Fibroblast of peridontal ligament (primary cell): ENCODE measurements around the gene DNAJC27.
A peak's percentile ranks its signal among the peaks of the same experiment; 100 is the strongest.

Experiments used
- DNase-seq: peaks from one replicate; pipeline ENCODE4 v3.0.0-alpha.2; 2010; ENCODE audit errors: extremely low read depth

Gene DNAJC27

DNA sequence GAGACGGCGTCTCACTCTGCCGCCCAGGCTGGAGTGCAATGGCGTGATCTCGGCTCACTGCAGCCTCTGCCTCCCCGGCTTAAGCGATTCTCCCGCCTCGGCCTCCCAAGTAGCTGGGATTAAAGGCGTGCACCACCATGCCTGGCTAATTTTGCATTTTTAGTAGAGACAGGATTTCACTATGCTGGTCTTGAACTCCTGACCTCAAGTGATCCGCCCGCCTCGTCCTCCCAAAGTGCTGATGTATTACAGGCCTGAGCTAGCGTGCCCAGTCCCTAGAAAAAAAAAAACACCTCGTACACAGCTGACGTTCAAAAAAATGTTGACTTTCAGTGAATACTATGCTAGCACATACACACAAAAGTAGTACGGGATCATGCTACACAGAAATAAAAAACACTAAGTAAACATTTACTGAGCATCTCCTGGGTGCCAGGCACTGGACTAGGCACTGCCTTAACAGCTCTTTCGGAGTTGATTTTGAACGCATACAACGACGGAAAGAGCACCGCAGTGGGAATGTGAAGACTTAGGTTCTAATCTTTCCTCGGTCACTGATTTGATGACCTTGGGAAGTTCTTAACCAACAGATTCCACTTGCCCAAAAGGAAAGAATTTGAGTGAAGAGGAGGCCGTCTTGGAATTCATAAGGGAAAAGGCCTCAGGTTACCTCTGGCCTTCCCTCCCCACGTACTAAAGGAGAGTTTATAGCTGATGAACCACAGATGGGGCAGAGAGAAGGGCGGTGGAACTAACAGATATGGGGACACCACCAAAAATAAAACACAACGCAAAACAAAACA, 1.1 kb downstream of the DNAJC27 start:
- DNase-seq, result peak; percentile 68

GRCh38 chr2:24969784-24970183, 2.0 kb downstream of the DNAJC27 start:
- peak; percentile 32 for DNase-seq

DNA sequence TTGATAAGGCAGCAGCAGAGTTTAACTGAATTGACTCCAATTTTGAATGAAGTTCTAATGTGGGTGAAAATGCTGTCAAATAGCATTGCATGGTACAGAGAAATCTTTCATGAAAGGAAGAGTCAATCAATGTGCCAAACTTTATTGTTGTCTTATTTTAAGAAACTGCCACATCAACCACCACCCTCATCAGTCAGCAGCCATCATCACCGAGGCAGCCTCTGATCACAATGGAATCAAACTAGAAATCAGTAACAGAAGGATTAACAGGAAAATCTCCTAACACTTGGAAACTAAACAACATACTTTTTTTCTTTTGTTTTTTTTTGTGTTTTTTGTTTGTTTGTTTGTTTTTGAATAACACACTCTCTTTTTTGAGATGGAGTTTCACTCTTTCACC, 9.9 kb downstream of the DNAJC27 start:
- no peak for DNase-seq

DNA sequence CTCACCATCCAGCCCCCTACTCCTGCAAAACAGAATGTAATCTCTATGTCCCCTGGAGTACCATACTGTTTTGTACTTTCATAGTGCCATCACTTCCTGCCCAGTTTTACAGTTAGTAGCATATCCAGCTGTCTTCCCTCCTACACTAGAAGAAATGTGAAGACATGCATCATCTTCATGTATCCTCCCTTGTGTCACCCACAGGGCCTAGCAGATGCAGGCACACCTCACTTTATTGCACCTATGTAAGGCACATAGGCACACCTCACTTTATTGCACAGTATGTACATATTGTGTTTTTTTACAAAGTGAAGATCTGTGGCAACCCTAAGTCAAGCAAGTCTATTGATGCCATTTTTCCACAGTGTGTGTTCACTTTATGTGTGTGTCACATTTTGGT, 12.0 kb downstream of the DNAJC27 start:
- DNase-seq, result no peak

DNA sequence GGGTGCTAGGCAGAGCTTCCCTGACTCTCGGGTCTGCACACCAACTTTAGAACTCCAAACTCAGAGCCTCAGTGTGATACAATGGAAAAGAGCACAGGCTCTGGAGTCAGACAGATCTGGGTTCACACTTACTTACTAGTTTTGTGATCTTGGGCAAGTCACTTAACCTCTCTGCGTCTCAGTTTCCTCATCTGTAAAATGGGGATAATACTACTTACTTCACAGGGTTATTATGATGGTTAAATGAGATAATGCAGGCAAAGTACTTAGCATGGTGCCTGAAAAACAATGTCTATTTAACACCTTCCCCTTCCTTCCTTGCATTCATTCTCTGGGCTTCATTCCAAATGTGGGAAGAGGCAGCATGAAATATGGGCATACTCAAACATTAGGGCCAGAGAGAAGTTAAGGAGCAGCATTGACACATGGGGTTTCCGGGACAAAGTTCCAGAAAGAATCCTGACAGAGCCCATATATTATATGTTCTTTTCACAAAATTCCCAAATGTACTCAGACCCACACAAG, 13.3 kb downstream of the DNAJC27 start:
- DNase-seq, result no peak

DNA sequence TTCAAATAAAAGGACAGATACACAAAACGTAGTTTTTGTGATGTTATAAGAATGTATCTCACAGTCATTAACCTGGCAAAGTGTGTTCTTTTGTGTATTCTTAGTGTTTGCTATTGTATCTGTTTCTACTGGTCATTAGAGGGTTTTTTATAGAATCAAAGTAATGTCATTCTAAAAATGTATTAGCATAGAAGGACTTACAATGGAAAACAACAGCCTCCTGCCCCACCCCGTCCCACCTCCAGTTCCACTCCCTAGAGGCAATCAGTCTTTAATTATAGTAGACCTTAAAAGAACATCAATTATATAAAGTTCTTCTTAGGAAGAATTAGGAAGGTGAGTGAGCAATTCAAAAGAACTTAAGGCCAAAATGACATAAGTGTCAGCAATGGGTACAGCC, 13.8 kb downstream of the DNAJC27 start:
- DNase-seq, result no peak

- no peak for DNase-seq
These were observed 14.5 kb downstream of the DNAJC27 start for GRCh38 chr2:24957221-24957620.

DNA sequence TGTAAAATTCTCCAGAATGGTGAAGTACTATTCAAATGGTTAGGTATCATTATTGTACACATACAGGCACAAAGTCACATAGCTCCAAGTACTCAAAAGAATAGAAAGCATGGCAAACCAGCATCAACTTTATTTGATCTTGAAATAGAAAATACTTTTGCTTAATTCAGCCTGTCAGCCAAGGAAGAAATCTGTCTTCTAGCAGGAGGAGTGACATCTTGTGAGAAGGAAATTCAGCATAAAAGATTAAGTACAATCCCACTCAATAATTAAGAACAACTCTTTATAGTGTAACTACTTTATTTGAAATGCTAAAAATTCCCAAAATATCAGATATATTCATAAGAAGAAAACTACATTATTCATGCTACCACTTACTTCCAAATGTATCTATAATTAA, 15.8 kb downstream of the DNAJC27 start:
- no peak for DNase-seq

- DNase-seq, result no peak
These were observed 16.5 kb downstream of the DNAJC27 start for GRCh38 chr2:24955232-24955631.

DNA sequence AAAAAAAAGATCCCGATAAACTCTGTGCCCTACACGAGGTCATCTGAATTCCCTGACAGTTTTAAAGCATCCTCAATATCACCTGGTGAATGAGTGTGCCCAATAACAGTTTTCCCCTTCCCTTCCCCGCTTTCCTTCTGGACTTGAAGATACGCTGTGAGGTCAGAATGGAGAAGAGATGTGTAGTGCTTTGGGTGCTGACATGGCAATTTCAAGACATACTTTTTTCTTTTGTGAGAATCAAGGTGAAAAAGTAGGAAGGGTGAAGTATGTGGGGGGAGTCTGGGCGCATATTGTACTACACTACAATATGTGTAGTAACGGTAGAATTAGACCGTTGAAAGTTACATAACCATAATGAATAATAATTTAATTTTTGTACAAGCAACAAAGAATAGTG, 21.7 kb downstream of the DNAJC27 start:
- no peak for DNase-seq

DNA sequence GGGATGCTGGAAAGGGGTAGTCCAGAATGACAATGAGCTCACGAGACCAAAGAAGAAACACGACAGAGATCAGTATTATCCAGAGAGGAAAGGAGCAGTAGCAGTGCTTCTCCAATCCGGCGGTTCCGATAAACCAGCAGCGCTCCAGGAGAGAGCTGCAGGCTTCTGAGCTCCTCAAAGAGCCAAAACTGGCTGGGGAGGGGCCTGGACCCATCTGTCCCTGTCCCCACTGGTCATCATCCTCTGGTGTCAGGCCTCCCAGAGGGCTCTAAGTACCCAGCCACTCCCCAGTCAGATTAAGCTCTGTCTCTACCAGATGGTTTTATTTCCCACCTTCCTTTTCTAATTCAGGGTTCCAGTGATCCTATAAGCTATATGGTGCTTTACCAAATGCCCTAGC, 23.2 kb downstream of the DNAJC27 start:
- no peak for DNase-seq

- DNase-seq, result no peak
These were observed 24.1 kb downstream of the DNAJC27 start for GRCh38 chr2:24947561-24948157.

DNA sequence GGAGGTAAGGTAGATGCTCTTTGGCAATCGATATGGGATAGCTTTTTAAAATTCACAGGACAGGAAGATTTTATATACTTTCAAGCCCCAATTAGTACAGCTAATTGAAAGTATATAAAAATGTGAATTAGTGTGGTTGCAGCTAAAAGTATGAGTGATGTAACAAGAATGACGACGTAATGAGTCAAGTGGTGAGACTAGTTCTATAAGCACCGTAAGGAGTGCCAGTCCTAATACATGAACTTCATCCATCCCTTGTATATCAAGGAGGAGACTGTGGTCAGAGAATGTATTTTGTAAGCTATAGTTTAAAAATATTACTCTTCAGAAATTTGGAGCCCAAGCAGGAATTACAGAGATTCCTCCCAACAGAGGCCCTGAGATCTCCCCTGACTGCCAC, 25.8 kb downstream of the DNAJC27 start:
- peak; percentile 23 for DNase-seq

- peak; percentile 57 for DNase-seq
These were observed 28.2 kb downstream of the DNAJC27 start for GRCh38 chr2:24943427-24944053.

DNA sequence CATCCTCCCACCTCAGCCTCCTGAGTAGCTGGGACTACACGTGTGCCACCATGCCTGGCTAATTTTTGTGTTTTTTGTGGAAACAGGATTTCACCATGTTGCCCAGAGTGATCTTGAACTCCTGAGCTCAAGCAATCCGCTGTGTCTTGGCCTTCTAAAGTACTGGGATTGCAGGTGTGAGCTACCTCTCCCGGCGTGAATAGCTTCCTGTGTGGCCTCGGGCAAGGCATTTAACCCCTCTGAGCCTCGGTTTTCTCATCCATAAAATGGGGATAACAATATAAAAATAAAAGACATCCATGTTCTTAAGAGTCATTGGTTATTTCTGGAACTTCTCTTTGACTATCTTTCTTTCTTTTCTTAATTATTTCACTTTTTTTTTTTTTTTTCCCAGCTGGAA, 32.4 kb downstream of the DNAJC27 start:
- DNase-seq, result no peak

- no peak for DNase-seq
These were observed 34.5 kb downstream of the DNAJC27 start for GRCh38 chr2:24937236-24937635.

GRCh38 chr2:24935145-24935544, 36.6 kb downstream of the DNAJC27 start:
- DNase-seq, result no peak

DNA sequence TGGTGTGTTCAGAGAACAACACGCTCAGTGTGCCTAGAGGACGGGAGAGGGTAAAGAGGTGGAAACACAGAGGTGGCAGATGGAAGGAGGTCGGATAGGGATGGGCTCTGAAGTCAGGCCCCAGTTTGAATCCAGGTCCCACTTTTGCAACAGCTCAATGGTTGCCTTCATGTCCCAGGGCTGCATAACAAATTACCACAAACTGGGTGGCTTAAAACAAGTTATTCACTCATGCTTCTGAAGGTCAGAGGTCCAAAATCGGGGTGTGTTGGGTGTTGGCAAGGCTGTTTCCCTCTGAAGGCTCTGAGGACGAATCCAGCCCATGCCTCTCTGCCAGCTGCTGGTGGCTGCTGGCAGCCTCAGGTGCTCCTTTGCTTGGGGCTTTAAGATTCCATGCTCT, 39.0 kb downstream of the DNAJC27 start:
- no peak for DNase-seq

GRCh38 chr2:24930768-24931167, 41.0 kb downstream of the DNAJC27 start:
- DNase-seq, result peak; percentile 10

DNA sequence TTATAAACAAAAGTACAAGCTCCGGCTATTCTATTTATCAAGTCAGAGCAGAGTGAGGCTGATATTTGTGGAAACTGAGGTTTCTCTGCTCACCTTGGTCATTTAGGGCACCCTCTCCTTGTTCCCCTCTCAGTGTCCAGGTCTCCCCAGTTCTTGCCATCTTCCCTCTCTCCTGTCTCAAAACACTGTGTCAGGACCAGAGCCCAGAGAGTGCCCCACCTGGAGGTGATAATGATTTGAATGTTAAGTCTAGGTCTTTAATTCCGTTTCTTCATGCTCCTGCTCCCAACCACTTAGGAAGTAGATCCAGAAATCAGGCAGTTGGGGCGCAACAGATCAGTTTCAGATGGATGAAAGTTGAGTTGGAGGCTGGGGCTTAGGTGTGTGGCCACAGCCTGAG, 42.5 kb downstream of the DNAJC27 start:
- no peak for DNase-seq

DNA sequence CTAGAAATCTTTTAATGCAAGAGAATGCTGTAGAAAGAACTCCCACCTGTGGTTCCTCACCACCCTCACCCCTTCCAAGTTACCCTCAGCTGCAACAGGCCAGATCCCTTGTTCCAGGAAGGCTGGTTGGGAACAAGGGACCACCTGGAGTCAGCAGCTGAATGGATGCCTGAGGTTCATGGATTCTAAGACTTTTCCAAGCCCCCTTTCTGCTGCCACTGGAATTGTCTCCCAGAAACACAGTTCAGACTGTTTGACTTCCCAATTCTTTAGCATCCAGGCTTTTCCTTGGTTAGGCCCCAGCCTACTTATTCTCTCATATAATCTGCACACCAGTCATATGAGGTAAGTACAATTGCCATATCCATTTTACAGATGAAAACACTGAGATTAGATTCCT, 43.7 kb downstream of the DNAJC27 start:
- no peak for DNase-seq

DNA sequence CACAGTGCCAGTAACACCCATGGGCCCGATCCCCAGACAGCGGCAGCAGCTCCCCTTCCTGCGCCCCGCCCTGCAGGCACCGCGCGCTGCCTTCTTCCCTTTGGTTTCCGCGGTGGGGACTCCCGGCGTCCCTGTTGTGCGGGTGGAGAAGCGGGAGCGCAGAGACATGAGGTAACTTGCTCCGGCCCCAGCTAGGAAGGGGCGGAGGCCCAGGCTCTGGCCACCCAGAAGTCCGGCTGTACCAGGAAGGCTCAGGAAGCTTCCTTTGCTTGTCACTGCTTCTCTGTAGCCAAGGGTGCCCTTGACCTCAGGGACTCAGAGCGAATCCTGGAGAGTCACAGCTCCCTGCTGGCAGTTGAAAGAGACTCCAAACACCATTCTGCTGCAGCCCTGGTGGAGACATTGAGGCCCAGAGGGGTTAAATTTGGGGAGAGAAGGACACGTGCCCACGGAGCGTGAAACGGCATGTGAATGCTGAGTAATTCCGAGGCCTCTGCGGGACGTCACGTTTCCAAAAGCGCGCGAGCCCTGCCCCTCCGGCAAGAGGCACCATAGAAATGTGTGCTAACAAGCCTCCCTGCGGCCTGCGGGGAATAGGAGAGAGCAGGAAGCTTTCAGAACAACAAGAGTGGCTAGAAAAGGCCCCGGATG, 45.0 kb downstream of the DNAJC27 start:
- DNase-seq, result peak; percentile 58
